ENCODE data around the gene PIEZO1.

Gene PIEZO1

DNA sequence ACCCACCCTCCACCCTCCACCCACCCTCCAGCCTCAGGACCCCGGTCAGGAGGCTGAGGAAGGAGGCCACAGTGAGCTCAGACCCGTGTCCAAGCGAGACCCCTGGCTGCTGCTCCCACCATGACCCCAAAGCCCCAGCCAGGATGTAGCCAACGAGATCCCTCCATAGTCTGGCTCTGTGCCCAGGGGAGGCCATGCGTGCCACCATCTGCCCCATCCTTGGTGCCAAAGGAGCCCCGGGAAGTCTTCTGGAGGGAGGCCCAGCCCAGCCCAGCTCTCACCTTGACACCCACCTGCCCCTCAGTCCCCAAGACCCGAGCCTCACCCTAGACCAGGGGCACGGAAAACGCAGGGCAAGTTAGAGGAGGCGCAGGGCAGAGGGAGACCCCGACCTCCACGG is 34.2 kb downstream of the PIEZO1 start:
- no peak for DNase-seq (ENCODE audit: low read depth in 2 of 2)

GRCh38 chr16:88749358-88749757 is 35.7 kb downstream of the PIEZO1 start:
- no peak for DNase-seq (ENCODE audit: low read depth in 2 of 2)

GRCh38 chr16:88748364-88748763 is 36.7 kb downstream of the PIEZO1 start:
- DNase-seq (ENCODE audit: low read depth in 2 of 2), result no peak

DNA sequence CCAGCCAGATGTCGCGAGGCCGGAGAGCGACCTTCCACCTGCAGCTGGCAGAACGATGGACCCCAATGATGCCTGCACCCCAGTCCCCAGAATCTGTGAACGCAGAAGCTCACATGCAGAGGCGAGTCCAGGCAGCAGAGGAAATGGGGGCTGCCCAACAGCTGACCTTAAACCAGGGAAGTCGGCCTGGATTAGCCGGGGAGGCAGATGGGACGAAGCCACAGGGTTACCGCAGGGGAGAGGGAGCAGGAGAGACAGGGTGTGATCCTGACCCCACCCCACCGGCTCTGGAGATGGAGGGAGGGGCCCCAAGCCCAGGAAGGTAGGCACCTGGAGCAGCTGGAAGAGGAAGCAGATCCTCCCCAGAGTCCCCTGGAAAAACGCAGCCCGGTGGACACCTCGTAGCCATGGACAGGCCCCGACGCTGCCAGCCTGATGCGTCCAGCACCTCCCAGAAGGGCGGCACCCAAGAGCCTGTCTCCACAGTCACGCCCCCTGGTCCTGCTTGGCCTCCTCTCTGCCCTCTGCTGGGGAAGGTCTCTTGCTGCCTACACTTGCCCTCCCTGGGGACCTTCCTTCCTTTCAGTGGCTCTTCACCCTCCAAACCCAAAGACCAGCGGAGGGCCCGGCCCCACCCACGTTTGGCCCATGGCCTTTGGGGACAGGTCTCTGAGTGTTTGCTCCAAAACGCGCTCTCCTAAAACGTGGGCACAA is 37.3 kb downstream of the PIEZO1 start:
- DNase-seq (ENCODE audit: low read depth in 2 of 2), result peak; percentile 15 to 36

DNA sequence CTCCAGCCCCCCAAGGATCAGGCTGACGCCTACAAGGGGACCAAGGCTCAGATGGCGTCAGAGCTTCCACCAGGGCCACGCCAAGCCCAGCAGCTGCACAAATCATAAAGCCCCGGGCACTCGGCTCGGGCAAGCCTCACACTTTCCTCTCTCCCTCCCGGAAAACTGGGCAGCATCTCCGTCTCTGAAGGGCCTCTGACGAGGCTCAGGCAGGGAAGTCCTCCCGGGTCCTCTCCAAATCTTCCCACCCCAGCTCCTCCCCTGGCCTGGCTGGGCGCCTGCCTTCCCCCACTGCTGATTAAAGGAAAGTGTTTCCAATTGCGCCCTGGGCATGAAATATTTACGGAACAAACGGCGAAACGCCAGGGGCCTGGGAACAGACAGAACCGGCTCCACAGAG is 38.5 kb downstream of the PIEZO1 start:
- DNase-seq (ENCODE audit: low read depth in 2 of 2), result no peak

GRCh38 chr16:88744577-88745521 is 40.2 kb downstream of the PIEZO1 start:
- DNase-seq (ENCODE audit: low read depth in 2 of 2), result no peak

DNA sequence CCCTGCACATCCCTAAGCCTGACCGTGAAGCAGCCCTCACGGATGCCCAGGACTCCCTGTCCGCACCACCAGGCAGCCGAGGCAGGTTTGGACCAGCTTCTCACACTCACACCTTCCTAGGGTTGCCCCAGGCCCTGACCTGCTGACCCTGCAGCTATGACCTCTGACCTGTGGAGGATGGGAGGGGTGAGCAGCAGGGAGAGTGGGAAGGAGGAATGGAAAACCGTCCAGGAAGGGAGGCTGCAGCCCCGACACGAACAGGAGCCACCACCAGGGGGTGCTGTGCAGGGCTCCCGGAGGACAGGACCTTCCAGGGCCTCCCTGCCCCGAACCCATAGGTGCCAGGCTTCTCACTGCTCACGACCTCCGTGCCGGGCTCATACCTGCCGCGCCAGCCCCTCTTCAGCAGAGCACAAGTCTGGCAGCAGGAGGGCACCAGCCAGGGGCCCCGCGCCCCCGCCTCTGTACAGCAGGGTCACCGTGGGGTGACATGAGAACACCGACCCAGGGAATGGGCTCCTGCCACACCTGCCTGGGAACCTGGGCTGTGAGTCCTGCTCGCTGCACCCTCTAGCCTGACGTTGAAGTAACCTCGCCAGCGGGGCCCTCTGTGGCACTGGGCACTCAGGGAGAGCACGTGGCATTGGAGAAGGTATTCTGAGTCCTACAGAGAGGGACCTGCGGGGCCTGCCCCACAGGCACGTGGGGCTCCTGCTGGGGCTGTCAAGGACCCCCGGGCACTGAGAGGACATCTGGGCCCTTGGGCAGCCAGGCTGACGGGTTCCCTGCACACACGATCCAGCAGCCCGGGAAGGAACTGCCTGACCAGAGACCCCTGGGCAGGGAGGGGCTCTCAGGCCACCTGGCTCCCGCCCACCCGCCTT is 41.1 kb downstream of the PIEZO1 start:
- DNase-seq (ENCODE audit: low read depth in 2 of 2), result peak; percentile 40 to 60

- DNase-seq (ENCODE audit: low read depth in 2 of 2), result no peak
Measured at GRCh38 chr16:88742896-88743605, 42.0 kb downstream of the PIEZO1 start.

- no peak for DNase-seq (ENCODE audit: low read depth in 2 of 2)
Measured at GRCh38 chr16:88741368-88741767, 43.7 kb downstream of the PIEZO1 start.

- no peak for DNase-seq (ENCODE audit: low read depth in 2 of 2)
Measured at GRCh38 chr16:88740727-88741055, 44.3 kb downstream of the PIEZO1 start.

- no peak for DNase-seq (ENCODE audit: low read depth in 2 of 2)
Measured at GRCh38 chr16:88739977-88740726, 44.9 kb downstream of the PIEZO1 start.

- no peak for DNase-seq (ENCODE audit: low read depth in 2 of 2)
Measured at GRCh38 chr16:88739139-88739976, 45.7 kb downstream of the PIEZO1 start.

DNA sequence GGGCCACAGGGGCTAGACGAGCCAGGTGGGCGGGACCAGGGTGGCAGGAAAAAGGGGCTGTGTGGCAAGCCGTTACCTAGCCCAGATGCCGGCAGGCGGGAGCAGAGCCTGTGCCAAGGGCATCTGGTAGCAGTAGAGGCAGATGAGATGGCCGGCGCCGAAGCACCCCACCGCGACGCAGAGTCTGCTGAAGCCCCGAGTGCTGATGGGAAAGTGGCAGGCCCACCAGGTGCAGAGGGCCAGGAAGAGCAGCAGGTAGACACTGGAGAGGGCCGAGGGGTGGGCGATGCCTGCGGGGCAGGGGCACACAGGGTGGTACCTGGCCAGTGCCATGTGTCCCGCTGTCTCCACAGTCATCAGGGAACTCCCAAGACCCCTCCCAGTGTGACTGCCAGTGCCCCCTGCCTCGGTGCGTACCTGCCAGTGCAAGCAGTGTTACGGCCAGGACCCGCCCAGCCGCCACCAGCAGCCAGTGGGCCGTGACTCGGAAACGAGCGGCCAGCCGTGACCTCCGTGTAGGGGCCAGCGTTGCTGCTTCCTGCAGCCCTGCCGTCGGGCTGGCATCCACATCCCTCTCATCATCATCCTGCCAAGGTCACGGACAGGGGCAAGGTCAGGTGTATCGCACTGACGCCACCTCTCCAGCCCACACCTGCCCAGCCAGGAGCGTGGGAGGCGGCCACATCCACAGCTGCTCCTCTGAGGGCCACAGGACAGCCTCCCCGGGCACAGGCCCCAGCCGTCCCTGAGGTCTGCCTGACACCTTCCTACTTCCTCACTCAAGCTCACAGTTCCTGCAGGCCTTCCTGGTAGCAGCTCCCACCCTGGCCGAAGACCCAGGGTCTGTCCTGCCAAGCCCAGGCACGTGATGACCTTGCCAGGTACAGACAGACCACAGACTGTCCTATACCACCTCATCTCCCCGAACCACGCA is 46.6 kb downstream of the PIEZO1 start:
- DNase-seq (ENCODE audit: low read depth in 2 of 2), result no peak

- peak; percentile 47 to 70 for DNase-seq (ENCODE audit: low read depth in 2 of 2)
Measured at GRCh38 chr16:88737298-88738150, 47.5 kb downstream of the PIEZO1 start.

GRCh38 chr16:88736496-88736895 is 48.5 kb downstream of the PIEZO1 start:
- no peak for DNase-seq (ENCODE audit: low read depth in 2 of 2)

- DNase-seq (ENCODE audit: low read depth in 2 of 2), result no peak
Measured at GRCh38 chr16:88736088-88736487, 48.9 kb downstream of the PIEZO1 start.

DNA sequence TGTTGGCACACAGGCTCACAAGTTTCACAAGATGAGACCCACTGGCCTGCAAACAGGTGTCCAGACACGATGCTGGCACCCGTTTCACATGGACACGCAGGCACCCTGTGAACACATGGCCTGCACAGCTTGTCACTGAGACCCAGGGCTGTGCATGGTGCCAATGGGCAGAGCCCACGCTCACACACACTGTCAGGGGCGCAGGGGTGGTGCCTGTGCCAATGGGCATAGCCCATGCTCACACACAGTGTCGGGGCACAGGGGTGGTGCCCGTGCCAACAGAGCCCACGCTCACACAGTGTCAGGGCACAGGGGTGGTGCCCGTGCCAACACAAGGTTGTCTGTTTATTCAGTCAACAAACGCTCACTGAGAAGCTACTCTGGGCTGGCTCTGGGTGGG is 49.4 kb downstream of the PIEZO1 start:
- no peak for DNase-seq (ENCODE audit: low read depth in 2 of 2)

DNA sequence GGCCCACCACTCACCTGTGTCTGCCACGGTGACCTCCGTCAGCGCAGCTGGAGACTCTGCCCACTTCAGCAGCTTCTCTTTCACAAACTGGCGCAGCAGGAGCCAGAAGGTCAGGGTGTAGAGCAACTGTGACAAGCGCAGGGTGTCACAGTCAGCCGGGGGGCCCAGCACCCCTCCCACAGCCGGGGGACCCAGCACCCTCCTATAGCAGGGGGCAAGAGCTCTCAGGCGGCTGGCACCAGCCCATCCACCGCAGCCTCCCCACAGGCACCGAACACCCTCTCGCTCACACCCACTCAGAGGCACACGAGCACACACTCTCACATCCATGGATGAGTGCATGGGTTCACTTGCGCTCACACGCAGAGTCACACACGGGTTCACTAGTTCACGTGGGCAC is 49.9 kb downstream of the PIEZO1 start:
- no peak for DNase-seq (ENCODE audit: low read depth in 2 of 2)
